ENCODE results near the gene EIF4G3.
"Not testable (repeated sequence)": the region's sequence is repeated elsewhere in the genome, so short reads cannot be mapped to it uniquely, and the experiment has no call there.

Gene EIF4G3

GRCh38 chr1:21176586-21177555, at the start of gene EIF4G3:
Gene EIF4G3, minus strand, starts transcription at chr1:21176897. Its CDS starts 174,155 bp downstream, at chr1:21002742.
- ATAC-seq, result peak; percentile 93
- peak; percentile 99 to 100 for DNase-seq
- Mint-ChIP-seq H3K27me3 (peaks cover 9% of the 10 kb centered on the region), H3K4me1 (peaks cover 24% of the 10 kb centered on the region), H3K27ac (peak within 1 kb of the TSS; percentile 99), H3K4me3 (peak within 1 kb of the TSS; percentile 87 to 97), H3K9me3 (no peaks in the 10 kb centered on the region)

- H3K4me3 Mint-ChIP-seq, result no peak overlapping the region
- H3K4me1 Mint-ChIP-seq, result no peaks in the 10 kb centered on the region
- H3K27ac Mint-ChIP-seq, result no peak overlapping the region
- ATAC-seq (no peak), DNase-seq (no peak)
- H3K27me3 Mint-ChIP-seq, result no peaks in the 10 kb centered on the region
- H3K9me3 Mint-ChIP-seq, result no peaks in the 10 kb centered on the region
These were observed 48.4 kb upstream of the EIF4G3 start for GRCh38 chr1:21225065-21225464.

- no peak overlapping the region for H3K4me3 Mint-ChIP-seq
- DNase-seq (no peak), ATAC-seq (no peak)
- no peak overlapping the region for H3K27ac Mint-ChIP-seq
- H3K4me1 Mint-ChIP-seq, result peaks cover 16% of the 10 kb centered on the region
- no peaks in the 10 kb centered on the region for H3K27me3 Mint-ChIP-seq
- no peaks in the 10 kb centered on the region for H3K9me3 Mint-ChIP-seq
These were observed 44.1 kb upstream of the EIF4G3 start for GRCh38 chr1:21220815-21221214.

- H3K4me1 Mint-ChIP-seq, result peaks cover 16% of the 10 kb centered on the region
- no peaks in the 10 kb centered on the region for H3K9me3 Mint-ChIP-seq
- H3K27me3 Mint-ChIP-seq, result no peaks in the 10 kb centered on the region
- no peak for ATAC-seq
- no peak overlapping the region for H3K27ac Mint-ChIP-seq
- no peak for DNase-seq
- no peak overlapping the region for H3K4me3 Mint-ChIP-seq
These were observed 43.0 kb upstream of the EIF4G3 start for GRCh38 chr1:21219674-21220073.

- Mint-ChIP-seq H3K27ac (peak overlapping the region in 1 of 2 donors; percentile 59), H3K9me3 (no peaks in the 10 kb centered on the region), H3K27me3 (no peaks in the 10 kb centered on the region), H3K4me1 (peaks cover 16% of the 10 kb centered on the region), H3K4me3 (no peak overlapping the region)
- DNase-seq (peak; percentile 31 to 48), ATAC-seq (peak; percentile 36)
These were observed 41.3 kb upstream of the EIF4G3 start for GRCh38 chr1:21217812-21218596.

- Mint-ChIP-seq H3K27me3 (no peaks in the 10 kb centered on the region), H3K27ac (peak overlapping the region; percentile 82 to 83), H3K9me3 (no peaks in the 10 kb centered on the region), H3K4me1 (peaks cover 16% of the 10 kb centered on the region), H3K4me3 (no peak overlapping the region)
- peak; percentile 64 to 72 for DNase-seq
- ATAC-seq, result peak; percentile 66
These were observed 40.4 kb upstream of the EIF4G3 start for GRCh38 chr1:21216835-21217811.

- Mint-ChIP-seq H3K27ac (no peak overlapping the region), H3K27me3 (no peaks in the 10 kb centered on the region), H3K9me3 (no peaks in the 10 kb centered on the region), H3K4me3 (no peak overlapping the region), H3K4me1 (peaks cover 6% of the 10 kb centered on the region)
- no peak for DNase-seq
- ATAC-seq, result no peak
These were observed 35.4 kb upstream of the EIF4G3 start for GRCh38 chr1:21212126-21212525.

- not testable (repeated sequence) for H3K27ac Mint-ChIP-seq, ATAC-seq, H3K27me3 Mint-ChIP-seq, H3K9me3 Mint-ChIP-seq, H3K4me3 Mint-ChIP-seq, H3K4me1 Mint-ChIP-seq, DNase-seq
These were observed 31.5 kb upstream of the EIF4G3 start for GRCh38 chr1:21208137-21208700.

- Mint-ChIP-seq H3K4me1 (no peaks in the 10 kb centered on the region), H3K27ac (no peak overlapping the region), H3K4me3 (no peak overlapping the region), H3K27me3 (no peaks in the 10 kb centered on the region), H3K9me3 (no peaks in the 10 kb centered on the region)
- DNase-seq (no peak), ATAC-seq (peak; percentile 75)
These were observed 29.4 kb upstream of the EIF4G3 start for GRCh38 chr1:21206117-21206516.

GRCh38 chr1:21205416-21205815, 28.7 kb upstream of the EIF4G3 start:
- H3K27ac Mint-ChIP-seq, result no peak overlapping the region
- ATAC-seq, result no peak
- no peaks in the 10 kb centered on the region for H3K9me3 Mint-ChIP-seq
- no peak for DNase-seq
- no peaks in the 10 kb centered on the region for H3K4me1 Mint-ChIP-seq
- no peaks in the 10 kb centered on the region for H3K27me3 Mint-ChIP-seq
- H3K4me3 Mint-ChIP-seq, result no peak overlapping the region

- H3K27ac Mint-ChIP-seq, result no peak overlapping the region
- H3K27me3 Mint-ChIP-seq, result peaks cover 8% of the 10 kb centered on the region
- H3K9me3 Mint-ChIP-seq, result no peaks in the 10 kb centered on the region
- H3K4me1 Mint-ChIP-seq, result no peaks in the 10 kb centered on the region
- no peak overlapping the region for H3K4me3 Mint-ChIP-seq
- ATAC-seq (no peak), DNase-seq (no peak)
These were observed 25.0 kb upstream of the EIF4G3 start for GRCh38 chr1:21201650-21202049.

- not testable (repeated sequence) for DNase-seq, H3K4me1 Mint-ChIP-seq, H3K9me3 Mint-ChIP-seq, H3K4me3 Mint-ChIP-seq, ATAC-seq, H3K27me3 Mint-ChIP-seq, H3K27ac Mint-ChIP-seq
These were observed 24.5 kb upstream of the EIF4G3 start for GRCh38 chr1:21201238-21201637.

- Mint-ChIP-seq H3K27ac (no peak overlapping the region), H3K4me1 (no peaks in the 10 kb centered on the region), H3K9me3 (no peaks in the 10 kb centered on the region), H3K27me3 (peaks cover 8% of the 10 kb centered on the region), H3K4me3 (no peak overlapping the region)
- DNase-seq (no peak), ATAC-seq (no peak)
These were observed 24.1 kb upstream of the EIF4G3 start for GRCh38 chr1:21200767-21201166.

GRCh38 chr1:21198929-21199328, 22.2 kb upstream of the EIF4G3 start:
- H3K4me1 Mint-ChIP-seq, result no peaks in the 10 kb centered on the region
- peaks cover 13% of the 10 kb centered on the region for H3K27me3 Mint-ChIP-seq
- no peaks in the 10 kb centered on the region for H3K9me3 Mint-ChIP-seq
- DNase-seq (no peak), ATAC-seq (no peak)
- no peak overlapping the region for H3K4me3 Mint-ChIP-seq
- H3K27ac Mint-ChIP-seq, result no peak overlapping the region

- no peak for ATAC-seq
- H3K27me3 Mint-ChIP-seq, result peaks cover 34% of the 10 kb centered on the region
- no peak overlapping the region for H3K27ac Mint-ChIP-seq
- no peak for DNase-seq
- no peak overlapping the region for H3K4me3 Mint-ChIP-seq
- H3K4me1 Mint-ChIP-seq, result no peaks in the 10 kb centered on the region
- no peaks in the 10 kb centered on the region for H3K9me3 Mint-ChIP-seq
These were observed 16.2 kb upstream of the EIF4G3 start for GRCh38 chr1:21192871-21193270.
